ENCODE measurements around the gene VPS35L.

VPS35L gene

GRCh38 chr16:19639986-19640421 is 84.5 kb downstream of the VPS35L start:
- H3K36me3 ChIP-seq (ENCODE audit: control insufficient read depth, low read depth, low read length): peaks cover 20% of the 10 kb centered on the region
- H3K4me1 ChIP-seq (ENCODE audit: control insufficient read depth, low read depth, low read length): no peaks in the 10 kb centered on the region
- no peak overlapping the region for H3K4me3 ChIP-seq (ENCODE audit: low read length)

GRCh38 chr16:19642501-19642900 is 87.0 kb downstream of the VPS35L start:
- H3K9me3 ChIP-seq (ENCODE audit: control insufficient read depth, low read depth, low read length): no peaks in the 10 kb centered on the region
- no peak overlapping the region for H3K4me3 ChIP-seq (ENCODE audit: low read length)
- H3K27ac ChIP-seq (ENCODE audit: low read length): no peak overlapping the region
- H3K36me3 ChIP-seq (ENCODE audit: control insufficient read depth, low read depth, low read length): peaks cover 11% of the 10 kb centered on the region
- H3K9ac ChIP-seq (ENCODE audit: low read length): no peak overlapping the region
- no peaks in the 10 kb centered on the region for H3K4me1 ChIP-seq (ENCODE audit: control insufficient read depth, low read depth, low read length)
- H3K27me3 ChIP-seq (ENCODE audit: control insufficient read depth, insufficient read depth, low read length): no peaks in the 10 kb centered on the region

More at GRCh38 chr16:19639986-19640421, 84.5 kb downstream of the VPS35L start:
- Histone ChIP-seq H3K9ac (ENCODE audit: low read length) (no peak overlapping the region), H3K27me3 (ENCODE audit: control insufficient read depth, insufficient read depth, low read length) (no peaks in the 10 kb centered on the region), H3K9me3 (ENCODE audit: control insufficient read depth, low read depth, low read length) (no peaks in the 10 kb centered on the region), H3K27ac (ENCODE audit: low read length) (no peak overlapping the region)

- Histone ChIP-seq H3K27me3 (ENCODE audit: control insufficient read depth, insufficient read depth, low read length) (no peaks in the 10 kb centered on the region), H3K4me3 (ENCODE audit: low read length) (no peak overlapping the region), H3K9me3 (ENCODE audit: control insufficient read depth, low read depth, low read length) (no peaks in the 10 kb centered on the region), H3K27ac (ENCODE audit: low read length) (no peak overlapping the region), H3K4me1 (ENCODE audit: control insufficient read depth, low read depth, low read length) (no peaks in the 10 kb centered on the region), H3K9ac (ENCODE audit: low read length) (no peak overlapping the region), H3K36me3 (ENCODE audit: control insufficient read depth, low read depth, low read length) (peaks cover 8% of the 10 kb centered on the region)
Observed at GRCh38 chr16:19644877-19645276, 89.4 kb downstream of the VPS35L start.

GRCh38 chr16:19645557-19645981 is 90.1 kb downstream of the VPS35L start:
- peaks cover 8% of the 10 kb centered on the region for H3K36me3 ChIP-seq (ENCODE audit: control insufficient read depth, low read depth, low read length)
- H3K9me3 ChIP-seq (ENCODE audit: control insufficient read depth, low read depth, low read length): no peaks in the 10 kb centered on the region
- H3K4me3 ChIP-seq (ENCODE audit: low read length): no peak overlapping the region
- no peak overlapping the region for H3K9ac ChIP-seq (ENCODE audit: low read length)
- H3K27me3 ChIP-seq (ENCODE audit: control insufficient read depth, insufficient read depth, low read length): no peaks in the 10 kb centered on the region
- H3K4me1 ChIP-seq (ENCODE audit: control insufficient read depth, low read depth, low read length): no peaks in the 10 kb centered on the region
- H3K27ac ChIP-seq (ENCODE audit: low read length): no peak overlapping the region

GRCh38 chr16:19649980-19650379 is 94.5 kb downstream of the VPS35L start:
- Histone ChIP-seq H3K9ac (ENCODE audit: low read length) (no peak overlapping the region), H3K27me3 (ENCODE audit: control insufficient read depth, insufficient read depth, low read length) (no peaks in the 10 kb centered on the region), H3K4me3 (ENCODE audit: low read length) (no peak overlapping the region), H3K36me3 (ENCODE audit: control insufficient read depth, low read depth, low read length) (peaks cover 30% of the 10 kb centered on the region), H3K27ac (ENCODE audit: low read length) (no peak overlapping the region), H3K9me3 (ENCODE audit: control insufficient read depth, low read depth, low read length) (no peaks in the 10 kb centered on the region), H3K4me1 (ENCODE audit: control insufficient read depth, low read depth, low read length) (no peaks in the 10 kb centered on the region)

GRCh38 chr16:19654147-19654546 is 98.6 kb downstream of the VPS35L start:
- H3K27me3 ChIP-seq (ENCODE audit: control insufficient read depth, insufficient read depth, low read length): no peaks in the 10 kb centered on the region
- H3K9ac ChIP-seq (ENCODE audit: low read length): no peak overlapping the region
- peaks cover 30% of the 10 kb centered on the region for H3K36me3 ChIP-seq (ENCODE audit: control insufficient read depth, low read depth, low read length)
- no peaks in the 10 kb centered on the region for H3K9me3 ChIP-seq (ENCODE audit: control insufficient read depth, low read depth, low read length)
- H3K4me3 ChIP-seq (ENCODE audit: low read length): no peak overlapping the region
- no peak overlapping the region for H3K27ac ChIP-seq (ENCODE audit: low read length)
- no peaks in the 10 kb centered on the region for H3K4me1 ChIP-seq (ENCODE audit: control insufficient read depth, low read depth, low read length)

GRCh38 chr16:19655242-19655777 is 99.8 kb downstream of the VPS35L start:
- no peak overlapping the region for H3K4me3 ChIP-seq (ENCODE audit: low read length)
- no peaks in the 10 kb centered on the region for H3K9me3 ChIP-seq (ENCODE audit: control insufficient read depth, low read depth, low read length)
- H3K27ac ChIP-seq (ENCODE audit: low read length): no peak overlapping the region
- H3K9ac ChIP-seq (ENCODE audit: low read length): no peak overlapping the region
- H3K36me3 ChIP-seq (ENCODE audit: control insufficient read depth, low read depth, low read length): peaks cover 28% of the 10 kb centered on the region
- H3K4me1 ChIP-seq (ENCODE audit: control insufficient read depth, low read depth, low read length): no peaks in the 10 kb centered on the region
- H3K27me3 ChIP-seq (ENCODE audit: control insufficient read depth, insufficient read depth, low read length): peaks cover 6% of the 10 kb centered on the region

GRCh38 chr16:19657831-19658230 is 102.3 kb downstream of the VPS35L start:
- Histone ChIP-seq H3K4me1 (ENCODE audit: control insufficient read depth, low read depth, low read length) (peaks cover 8% of the 10 kb centered on the region), H3K4me3 (ENCODE audit: low read length) (no peak overlapping the region), H3K9ac (ENCODE audit: low read length) (no peak overlapping the region), H3K36me3 (ENCODE audit: control insufficient read depth, low read depth, low read length) (peaks cover 18% of the 10 kb centered on the region), H3K27me3 (ENCODE audit: control insufficient read depth, insufficient read depth, low read length) (peaks cover 25% of the 10 kb centered on the region), H3K27ac (ENCODE audit: low read length) (no peak overlapping the region), H3K9me3 (ENCODE audit: control insufficient read depth, low read depth, low read length) (no peaks in the 10 kb centered on the region)

GRCh38 chr16:19659554-19659953 is 104.1 kb downstream of the VPS35L start:
- Histone ChIP-seq H3K27me3 (ENCODE audit: control insufficient read depth, insufficient read depth, low read length) (peaks cover 42% of the 10 kb centered on the region), H3K4me1 (ENCODE audit: control insufficient read depth, low read depth, low read length) (peaks cover 8% of the 10 kb centered on the region), H3K4me3 (ENCODE audit: low read length) (no peak overlapping the region), H3K36me3 (ENCODE audit: control insufficient read depth, low read depth, low read length) (peaks cover 1% of the 10 kb centered on the region), H3K9me3 (ENCODE audit: control insufficient read depth, low read depth, low read length) (no peaks in the 10 kb centered on the region), H3K9ac (ENCODE audit: low read length) (no peak overlapping the region), H3K27ac (ENCODE audit: low read length) (no peak overlapping the region)

- Histone ChIP-seq H3K27me3 (ENCODE audit: control insufficient read depth, insufficient read depth, low read length) (peaks cover 44% of the 10 kb centered on the region), H3K9ac (ENCODE audit: low read length) (no peak overlapping the region), H3K27ac (ENCODE audit: low read length) (no peak overlapping the region), H3K4me3 (ENCODE audit: low read length) (no peak overlapping the region), H3K36me3 (ENCODE audit: control insufficient read depth, low read depth, low read length) (no peaks in the 10 kb centered on the region), H3K9me3 (ENCODE audit: control insufficient read depth, low read depth, low read length) (no peaks in the 10 kb centered on the region), H3K4me1 (ENCODE audit: control insufficient read depth, low read depth, low read length) (peaks cover 8% of the 10 kb centered on the region)
Observed at GRCh38 chr16:19660432-19660831, 104.9 kb downstream of the VPS35L start.

- H3K36me3 ChIP-seq (ENCODE audit: control insufficient read depth, low read depth, low read length): no peaks in the 10 kb centered on the region
- H3K4me3 ChIP-seq (ENCODE audit: low read length): no peak overlapping the region
- peaks cover 8% of the 10 kb centered on the region for H3K4me1 ChIP-seq (ENCODE audit: control insufficient read depth, low read depth, low read length)
- H3K27ac ChIP-seq (ENCODE audit: low read length): no peak overlapping the region
- H3K27me3 ChIP-seq (ENCODE audit: control insufficient read depth, insufficient read depth, low read length): peaks cover 44% of the 10 kb centered on the region
- H3K9me3 ChIP-seq (ENCODE audit: control insufficient read depth, low read depth, low read length): no peaks in the 10 kb centered on the region
- H3K9ac ChIP-seq (ENCODE audit: low read length): no peak overlapping the region
Observed at GRCh38 chr16:19662351-19662750, 106.8 kb downstream of the VPS35L start.

GRCh38 chr16:19664166-19664565 is 108.7 kb downstream of the VPS35L start:
- no peak overlapping the region for H3K9ac ChIP-seq (ENCODE audit: low read length)
- peaks cover 44% of the 10 kb centered on the region for H3K27me3 ChIP-seq (ENCODE audit: control insufficient read depth, insufficient read depth, low read length)
- peaks cover 1% of the 10 kb centered on the region for H3K36me3 ChIP-seq (ENCODE audit: control insufficient read depth, low read depth, low read length)
- H3K4me3 ChIP-seq (ENCODE audit: low read length): no peak overlapping the region
- H3K4me1 ChIP-seq (ENCODE audit: control insufficient read depth, low read depth, low read length): peaks cover 8% of the 10 kb centered on the region
- H3K9me3 ChIP-seq (ENCODE audit: control insufficient read depth, low read depth, low read length): no peaks in the 10 kb centered on the region
- H3K27ac ChIP-seq (ENCODE audit: low read length): no peak overlapping the region
